K562 (cell line): Measurements from ENCODE around the gene AVPR1B. TPM values are rescaled to one million over a fixed set of nuclear protein-coding genes. Genes with fewer than 3 reads are reported as not detected.

Experiments
- ATAC-seq: fragments of 200-7000 bp; cut with Tn5 transposase; 3 replicates; pipeline ENCODE4 v1.9.1; 2020; ENCODE audit warnings: moderate library complexity
- BruUV-seq: library from RNA; stranded (reverse); fragments of 400-500 nt; replicated peaks from 2 replicates; lab custom pipeline; 2021; lab: Mats Ljungman, UMichigan
- CTCF ChIA-PET: fragments of 300-600 bp; formaldehyde crosslinking; extraction: SDS; loops from one replicate; lab custom pipeline; 2021; ENCODE audit warnings: low intra/inter-chr PET ratio; lab: Yijun Ruan, JAX
- POLR2A ChIA-PET: fragments of 300-600, 350-650 bp; sonication (Branson Sonifier 250); formaldehyde crosslinking; extraction: SDS; loops from one replicate; lab custom pipeline; 2021; ENCODE audit warnings: antibody characterized with exemption, inconsistent platforms; lab: Yijun Ruan, JAX
- DNase-seq, 4 experiments: peaks; one replicate each; pipeline versions ENCODE4 v3.0.0 to v3.0.0-alpha.2; 2011 to 2018; ENCODE audit warnings: low spot score in 3 of 4, mixed read lengths in 3 of 4; ENCODE audit errors: extremely low read depth in 1 of 4
- FAIRE-seq: peaks from 2 replicates; lab custom pipeline; 2011; peaks lifted over from hg19 to GRCh38; lab: Jason Lieb, UNC
- H2AFZ ChIP-seq: 2 replicates; pipeline ENCODE4 v1.6.0; 2011; ENCODE audit warnings: low read depth, low read length, control low read depth, inconsistent platforms
- H3K27ac ChIP-seq: fragments of 200-600 bp; 3 replicates; pipeline ENCODE4 v1.8.0; 2011; ENCODE audit warnings: low read depth, mild to moderate bottlenecking, control low read depth, inconsistent platforms, low read length, moderate library complexity, mixed read lengths; ENCODE audit errors: extremely low read depth
- H3K27me3 ChIP-seq, 2 experiments: fragments of 300-600 bp in 1 of 2; 2 replicates in 1 of 2; 3 replicates in 1 of 2; pipeline versions ENCODE4 v1.6.0 to v1.8.0; 2011; ENCODE audit warnings: inconsistent platforms in 2 of 2, low read length in 2 of 2, mild to moderate bottlenecking in 1 of 2, mixed read lengths in 1 of 2, moderate library complexity in 1 of 2; ENCODE audit not compliant: control insufficient read depth in 2 of 2, insufficient read depth in 2 of 2
- H3K36me3 ChIP-seq: fragments of 300-600 bp; 3 replicates; pipeline ENCODE4 v1.8.0; 2011; ENCODE audit warnings: mild to moderate bottlenecking, low read length, inconsistent platforms; ENCODE audit not compliant: control insufficient read depth, insufficient read depth
- H3K4me1 ChIP-seq, 2 experiments: fragments of 200-600 bp in 1 of 2; replicated peaks in 1 of 2; 2 replicates in 1 of 2; 3 replicates in 1 of 2; pipeline versions ENCODE4 v1.5.1 to v1.8.0; 2011; ENCODE audit warnings: inconsistent platforms in 2 of 2, low read length in 2 of 2, mild to moderate bottlenecking in 1 of 2, mixed read lengths in 1 of 2, moderate library complexity in 1 of 2; ENCODE audit not compliant: control insufficient read depth in 2 of 2, insufficient read depth in 2 of 2
- H3K4me2 ChIP-seq: 2 replicates; pipeline ENCODE4 v1.6.1; 2011; ENCODE audit warnings: low read length, control low read depth, inconsistent platforms, mixed read lengths; ENCODE audit not compliant: insufficient read depth
- H3K4me3 ChIP-seq: fragments of 200-600 bp; sonication (generic), shearing (Covaris generic); 2 replicates; pipeline ENCODE4 v1.5.1; 2016; ENCODE audit warnings: control low read depth, inconsistent platforms
- H3K79me2 ChIP-seq: fragments of 200-600 bp; 3 replicates; pipeline ENCODE4 v1.8.0; 2011; ENCODE audit warnings: low read length, inconsistent platforms; ENCODE audit not compliant: control insufficient read depth, insufficient read depth
- H3K9ac ChIP-seq, 2 experiments: 2 replicates each; pipeline versions ENCODE4 v1.6.0 to v1.6.1; 2011; ENCODE audit warnings: low read depth in 2 of 2, low read length in 2 of 2, control low read depth in 1 of 2, inconsistent platforms in 1 of 2, mild to moderate bottlenecking in 1 of 2, mixed read lengths in 1 of 2; ENCODE audit not compliant: insufficient read depth in 1 of 2
- H3K9me1 ChIP-seq: one replicate; pipeline ENCODE4 v1.6.0; 2011; ENCODE audit warnings: inconsistent platforms, mild to moderate bottlenecking, low read length, moderate library complexity; ENCODE audit not compliant: control insufficient read depth, insufficient read depth
- H3K9me3 ChIP-seq: replicated peaks from 2 replicates; pipeline ENCODE4 v1.5.1; 2011; ENCODE audit warnings: low read depth, low read length, inconsistent platforms; ENCODE audit not compliant: control insufficient read depth, insufficient read depth
- H4K20me1 ChIP-seq: replicated peaks from 2 replicates; pipeline ENCODE4 v1.6.1; 2011; ENCODE audit warnings: low read length, inconsistent platforms, mixed read lengths; ENCODE audit not compliant: control insufficient read depth, insufficient read depth
- CTCF ChIP-seq, 3 experiments: IDR thresholded peaks in 2 of 3; conservative IDR thresholded peaks in 1 of 3; 2 replicates each; pipeline ENCODE4 v1.5.1; 2011 to 2012; ENCODE audit warnings: low read length in 3 of 3, mild to moderate bottlenecking in 3 of 3, control low read depth in 2 of 3, improper control_type of control experiment in 1 of 3, inconsistent platforms in 1 of 3, low read depth in 1 of 3, mixed read lengths in 1 of 3, moderate library complexity in 1 of 3; ENCODE audit not compliant: insufficient read depth in 2 of 3
- ETV5 ChIP-seq: sonication (generic); formaldehyde crosslinking; IDR thresholded peaks from 2 replicates; pipeline ENCODE4 v1.4.0; 2020; ENCODE audit warnings: low read depth, mild to moderate bottlenecking, missing genetic modification reagents
- GTF2F1 ChIP-seq: IDR thresholded peaks from 2 replicates; pipeline ENCODE4 v1.6.1; 2011; ENCODE audit warnings: low read depth, low read length, improper control_type of control experiment
- KDM4B ChIP-seq, 2 experiments: fragments of 450-650 bp in 1 of 2; sonication (generic) in 1 of 2; IDR thresholded peaks; 2 replicates each; pipeline ENCODE4 v1.6.1; 2016 to 2017; ENCODE audit warnings: borderline replicate concordance in 2 of 2, antibody characterized with exemption in 1 of 2, low read depth in 1 of 2, mild to moderate bottlenecking in 1 of 2
- MECOM ChIP-seq: fragments of 250-450 bp; sonication (Bioruptor Pico); IDR thresholded peaks from 2 replicates; pipeline ENCODE4 v1.8.0; 2022; ENCODE audit warnings: inconsistent platforms
- MLX ChIP-seq, 2 experiments: fragments of 450-650 bp in 1 of 2; sonication (generic) in 1 of 2; formaldehyde crosslinking; conservative IDR thresholded peaks; 2 replicates each; pipeline versions ENCODE4 v1.4.0 to v1.8.1; 2020 to 2022; ENCODE audit warnings: mild to moderate bottlenecking in 1 of 2, missing genetic modification reagents in 1 of 2
- NCOR1 ChIP-seq: fragments of 450-650 bp; IDR thresholded peaks from 2 replicates; pipeline ENCODE4 v1.6.1; 2016; ENCODE audit warnings: mild to moderate bottlenecking, moderate library complexity
- POLR2AphosphoS2 ChIP-seq: IDR thresholded peaks from 2 replicates; pipeline ENCODE4 v1.6.1; 2012; ENCODE audit warnings: low read length, improper control_type of control experiment
- POU5F1 ChIP-seq: fragments of 150-350 bp; IDR thresholded peaks from 2 replicates; pipeline ENCODE4 v1.6.1; 2014; ENCODE audit warnings: borderline replicate concordance, low read length, low read depth, mild to moderate bottlenecking; ENCODE audit not compliant: partially characterized antibody
- ZC3H11A ChIP-seq: IDR thresholded peaks from 2 replicates; pipeline ENCODE4 v1.6.1; 2012; ENCODE audit warnings: low read depth, low read length, improper control_type of control experiment
- ZC3H8 ChIP-seq: fragments of 450-650 bp; IDR thresholded peaks from 2 replicates; pipeline ENCODE4 v1.6.1; 2017
- ZNF184 ChIP-seq: sonication (generic); formaldehyde crosslinking; IDR thresholded peaks from 2 replicates; pipeline ENCODE4 v1.5.0; 2020; ENCODE audit warnings: missing genetic modification reagents
- WGBS: fragments of 100-300 bp; shearing (Covaris generic); methylation state at CpG from one replicate; pipeline ENCODE4 v1.1.6; 2016; ENCODE audit warnings: low coverage, mixed read lengths; ENCODE audit not compliant: insufficient coverage; ENCODE audit errors: missing lambda C conversion rate; 5-methylcytosine and 5-hydroxymethylcytosine counted together
- in situ Hi-C: fragments of 300-500 bp; cut with MboI; formaldehyde crosslinking; loops from 4 replicates; pipeline ENCODE4 v1.15.0; 2018; ENCODE audit warnings: inconsistent platforms, mixed read lengths
- intact Hi-C: fragments of 100-400 bp; cut with micrococcal nuclease; formaldehyde crosslinking; loops from 2 replicates; pipeline ENCODE4 v1.14.2; 2022
- polyA plus RNA-seq, 8 experiments: library from polyadenylated mRNA; depleted of rRNA in 4 of 8; stranded (reverse) in 5 of 8; unstranded in 3 of 8; fragments of >200 nt; fragmentation: Nextera tagmentation in 2 of 8; fragmentation: Illumina TruSeq in 1 of 8; extraction: Ambion mirVana in 2 of 8; extraction: Trizol in 1 of 8; gene quantifications; 2 replicates each; pipeline versions ENCODE4 v1.2.1 to v1.2.3, GENCODE V29; 2011 to 2014; ENCODE audit warnings: inconsistent platforms in 1 of 8, missing spikeins in 1 of 8
- total RNA-seq, 7 experiments: library from RNA; depleted of rRNA in 6 of 7; stranded (reverse); fragments of >200 nt in 6 of 7; fragmentation: Illumina TruSeq in 2 of 7; extraction: Trizol in 2 of 7; gene quantifications; 2 replicates each; pipeline versions ENCODE4 v1.2.1 to v1.2.3, GENCODE V29; 2011 to 2021; ENCODE audit warnings: low replicate concordance in 1 of 7

AVPR1B gene
- total and polyA plus RNA-seq, 9 of the 15 experiments (the other 6 are each of a cell fraction or from before 2014, with no cell fraction given): not detected

GRCh38 chr1:206101351-206102045 lies 15.7 kb downstream of the AVPR1B start (continued):
- no peak for TF ChIP-seq KDM4B (IDR thresholded peaks at IDR 0.05; ENCODE audit: borderline replicate concordance in 2 of 2, low read depth in 1 of 2)

- no peak for DNase-seq
- no peaks in the 10 kb centered on the region for H3K9me1 ChIP-seq
- CTCF ChIA-PET: no interaction called here
- H4K20me1 ChIP-seq: no peaks in the 10 kb centered on the region
- H3K4me3 ChIP-seq: no peak overlapping the region
- H3K36me3 ChIP-seq: no peaks in the 10 kb centered on the region
- no peak for FAIRE-seq
- H2AFZ ChIP-seq: no peak overlapping the region
- in situ Hi-C loops (loop anchor here (5.0 to 10.0 kb wide), 2 partner anchors 118 to 176 kb away; no protein-coding TSS in a partner anchor), intact Hi-C loops (loop anchor here (10.0 kb wide), 1 partner anchor 426 kb away; no protein-coding TSS in a partner anchor)
- no peak overlapping the region for H3K4me2 ChIP-seq
- POLR2A ChIA-PET: interaction anchor here (0.6 to 0.8 kb wide), 2 partner anchors 18 to 21 kb away, joined by 4 read pairs; no protein-coding TSS in a partner anchor
- H3K9ac ChIP-seq: no peak overlapping the region
- TF ChIP-seq POU5F1 (no peak), ETV5 (no peak), ZNF184 (CRISPR knock-in tag) (no peak), ZC3H8 (no peak), ZC3H11A (no peak), POLR2AphosphoS2 (no peak), GTF2F1 (no peak), CTCF (IDR thresholded peaks at IDR 0.05 in 2 of 3, conservative IDR thresholded peaks at IDR 0.05 in 1 of 3; ENCODE audit: insufficient read depth in 2 of 3, low read depth in 1 of 3, low read length in 3 of 3) (no peak), MLX (CRISPR knock-in tag; conservative IDR thresholded peaks at IDR 0.05) (no peak), MECOM (CRISPR knock-in tag) (no peak), NCOR1 (no peak)
- ATAC-seq: no peak
- no peaks in the 10 kb centered on the region for H3K9me3 ChIP-seq
- peaks cover 19 to 43% of the 10 kb centered on the region in 2 experiments; a peak in 4 of 5 replicates for H3K27me3 ChIP-seq
- 0% methylated on average over 1 of the region's 1 CpG for WGBS
- H3K79me2 ChIP-seq: no peaks in the 10 kb centered on the region
- no TSS peak for BruUV-seq
- H3K27ac ChIP-seq: no peak overlapping the region
- H3K4me1 ChIP-seq: peaks cover 1 to 4% of the 10 kb centered on the region in 2 experiments; a peak in 1 of 5 replicates
Measured at GRCh38 chr1:206100226-206100815, 16.9 kb downstream of the AVPR1B start.
